Measurements from ENCODE around the gene RIMS3. TPM values are rescaled to one million over a fixed set of nuclear protein-coding genes. Genes with fewer than 3 reads are reported as not detected.
A peak's percentile ranks its signal among the peaks of the same experiment; 100 is the strongest.

RIMS3 gene
- polyA plus RNA-seq, 3 donors from 2014 or later = 0.31 to 1.7 (median 1.3) TPM

GRCh38 chr1:40657046-40657445, 8.4 kb downstream of the RIMS3 start:
- Mint-ChIP-seq H3K4me1 (no peaks in the 10 kb centered on the region), H3K9me3 (no peaks in the 10 kb centered on the region), H3K4me3 (no peak overlapping the region), H3K27me3 (ENCODE audit: low read depth in 3 of 3) (no peaks in the 10 kb centered on the region), H3K27ac (no peak overlapping the region), H3K36me3 (no peaks in the 10 kb centered on the region)
- no peak for DNase-seq

GRCh38 chr1:40653851-40654537, 11.5 kb downstream of the RIMS3 start:
- Mint-ChIP-seq H3K36me3 (no peaks in the 10 kb centered on the region), H3K27ac (no peak overlapping the region), H3K4me1 (peaks cover 4 to 5% of the 10 kb centered on the region in 2 donors), H3K27me3 (ENCODE audit: low read depth in 3 of 3) (peaks cover 0 to 3% (median 3%) of the 10 kb centered on the region in 3 donors), H3K4me3 (no peak overlapping the region), H3K9me3 (no peaks in the 10 kb centered on the region)
- DNase-seq = no peak

- no peaks in the 10 kb centered on the region for H3K9me3 Mint-ChIP-seq
- H3K36me3 Mint-ChIP-seq = no peaks in the 10 kb centered on the region
- H3K4me3 Mint-ChIP-seq = no peak overlapping the region
Observed at GRCh38 chr1:40652979-40653378, 12.5 kb downstream of the RIMS3 start.

GRCh38 chr1:40652468-40652867, 13.0 kb downstream of the RIMS3 start:
- Mint-ChIP-seq H3K27me3 (ENCODE audit: low read depth in 3 of 3) (peaks cover 0 to 3% (median 3%) of the 10 kb centered on the region in 3 donors), H3K4me3 (no peak overlapping the region), H3K9me3 (no peaks in the 10 kb centered on the region), H3K27ac (no peak overlapping the region), H3K4me1 (peaks cover 5 to 7% of the 10 kb centered on the region in 2 donors), H3K36me3 (no peaks in the 10 kb centered on the region)
- DNase-seq = no peak

More at GRCh38 chr1:40652979-40653378, 12.5 kb downstream of the RIMS3 start:
- H3K27me3 Mint-ChIP-seq (ENCODE audit: low read depth in 3 of 3) = peaks cover 0 to 3% (median 3%) of the 10 kb centered on the region in 3 donors
- no peak overlapping the region for H3K27ac Mint-ChIP-seq
- H3K4me1 Mint-ChIP-seq = peaks cover 5 to 7% of the 10 kb centered on the region in 2 donors
- no peak for DNase-seq

- H3K27ac Mint-ChIP-seq = no peak overlapping the region
- no peak for DNase-seq
- no peaks in the 10 kb centered on the region for H3K36me3 Mint-ChIP-seq
- H3K9me3 Mint-ChIP-seq = no peaks in the 10 kb centered on the region
- peaks cover 5 to 7% of the 10 kb centered on the region in 2 donors for H3K4me1 Mint-ChIP-seq
- H3K4me3 Mint-ChIP-seq = no peak overlapping the region
- peaks cover 0 to 4% (median 3%) of the 10 kb centered on the region in 3 donors for H3K27me3 Mint-ChIP-seq (ENCODE audit: low read depth in 3 of 3)
Observed at GRCh38 chr1:40651138-40651857, 14.2 kb downstream of the RIMS3 start.

GRCh38 chr1:40650075-40650474, 15.4 kb downstream of the RIMS3 start:
- Mint-ChIP-seq H3K4me3 (no peak overlapping the region), H3K27ac (no peak overlapping the region), H3K36me3 (no peaks in the 10 kb centered on the region), H3K9me3 (no peaks in the 10 kb centered on the region), H3K4me1 (peaks cover 5 to 7% of the 10 kb centered on the region in 2 donors), H3K27me3 (ENCODE audit: low read depth in 3 of 3) (peaks cover 0 to 4% (median 3%) of the 10 kb centered on the region in 3 donors)
- DNase-seq = no peak

- DNase-seq = no peak
- Mint-ChIP-seq H3K27me3 (ENCODE audit: low read depth in 3 of 3) (peaks cover 0 to 4% (median 3%) of the 10 kb centered on the region in 3 donors), H3K4me3 (no peak overlapping the region), H3K4me1 (peaks cover 5 to 7% of the 10 kb centered on the region in 2 donors), H3K36me3 (no peaks in the 10 kb centered on the region), H3K27ac (no peak overlapping the region), H3K9me3 (no peaks in the 10 kb centered on the region)
Observed at GRCh38 chr1:40649592-40649930, 15.9 kb downstream of the RIMS3 start.

GRCh38 chr1:40648928-40649591, 16.4 kb downstream of the RIMS3 start:
- Mint-ChIP-seq H3K9me3 (no peaks in the 10 kb centered on the region), H3K27me3 (ENCODE audit: low read depth in 3 of 3) (peaks cover 0 to 4% (median 3%) of the 10 kb centered on the region in 3 donors), H3K36me3 (no peaks in the 10 kb centered on the region), H3K4me3 (peak overlapping the region in 1 of 5 donors; percentile 4), H3K4me1 (peaks cover 5 to 7% of the 10 kb centered on the region in 2 donors), H3K27ac (no peak overlapping the region)
- DNase-seq = no peak

GRCh38 chr1:40648200-40648599, 17.3 kb downstream of the RIMS3 start:
- H3K36me3 Mint-ChIP-seq = no peaks in the 10 kb centered on the region
- H3K4me3 Mint-ChIP-seq = no peak overlapping the region
- no peak for DNase-seq
- no peak overlapping the region for H3K27ac Mint-ChIP-seq
- peaks cover 5 to 7% of the 10 kb centered on the region in 2 donors for H3K4me1 Mint-ChIP-seq
- no peaks in the 10 kb centered on the region for H3K9me3 Mint-ChIP-seq
- H3K27me3 Mint-ChIP-seq (ENCODE audit: low read depth in 3 of 3) = peaks cover 0 to 4% (median 3%) of the 10 kb centered on the region in 3 donors

- peaks cover 5 to 7% of the 10 kb centered on the region in 2 donors for H3K4me1 Mint-ChIP-seq
- no peaks in the 10 kb centered on the region for H3K9me3 Mint-ChIP-seq
- H3K4me3 Mint-ChIP-seq = no peak overlapping the region
- no peak for DNase-seq
- peaks cover 0 to 4% (median 3%) of the 10 kb centered on the region in 3 donors for H3K27me3 Mint-ChIP-seq (ENCODE audit: low read depth in 3 of 3)
- no peak overlapping the region for H3K27ac Mint-ChIP-seq
- no peaks in the 10 kb centered on the region for H3K36me3 Mint-ChIP-seq
Observed at GRCh38 chr1:40646315-40646714, 19.2 kb downstream of the RIMS3 start.

- H3K36me3 Mint-ChIP-seq = no peaks in the 10 kb centered on the region
- no peak overlapping the region for H3K27ac Mint-ChIP-seq
- H3K4me3 Mint-ChIP-seq = no peak overlapping the region
- H3K9me3 Mint-ChIP-seq = no peaks in the 10 kb centered on the region
- peaks cover 0 to 2% (median under 1%) of the 10 kb centered on the region in 3 donors for H3K27me3 Mint-ChIP-seq (ENCODE audit: low read depth in 3 of 3)
- H3K4me1 Mint-ChIP-seq = peaks cover 5 to 7% of the 10 kb centered on the region in 2 donors
- no peak for DNase-seq
Observed at GRCh38 chr1:40645118-40645680, 20.3 kb downstream of the RIMS3 start.

GRCh38 chr1:40641601-40642242, 23.8 kb downstream of the RIMS3 start:
- no peak overlapping the region for H3K27ac Mint-ChIP-seq
- H3K4me1 Mint-ChIP-seq = no peaks in the 10 kb centered on the region
- H3K27me3 Mint-ChIP-seq (ENCODE audit: low read depth in 3 of 3) = peaks cover 0 to 1% (median 0%) of the 10 kb centered on the region in 3 donors
- no peaks in the 10 kb centered on the region for H3K9me3 Mint-ChIP-seq
- H3K36me3 Mint-ChIP-seq = no peaks in the 10 kb centered on the region
- DNase-seq = no peak
- H3K4me3 Mint-ChIP-seq = no peak overlapping the region

GRCh38 chr1:40640314-40641076, 25.0 kb downstream of the RIMS3 start:
- Mint-ChIP-seq H3K36me3 (no peaks in the 10 kb centered on the region), H3K4me1 (no peaks in the 10 kb centered on the region), H3K27ac (no peak overlapping the region), H3K4me3 (no peak overlapping the region), H3K9me3 (no peaks in the 10 kb centered on the region), H3K27me3 (ENCODE audit: low read depth in 3 of 3) (no peaks in the 10 kb centered on the region)
- no peak for DNase-seq

All from immature natural killer cell (primary cell).